GM21526 (cell line): ENCODE data around the gene TSACC.
"Not testable (repeated sequence)": the region's sequence is repeated elsewhere in the genome, so short reads cannot be mapped to it uniquely, and the experiment has no call there.

Source experiments
- ATAC-seq: cut with Tn5 transposase; IDR thresholded peaks from one replicate; pipeline ENCODE4 v1.9.1; 2021; ENCODE audit warnings: moderate library complexity; ENCODE audit not compliant: unreplicated experiment, low FRiP score

Gene TSACC

GRCh38 chr1:156338180-156338976, at the start of gene TSACC, which contains the start of gene CCT3:
Gene TSACC (plus strand): TSS chr1:156338526. CDS start chr1:156339758, 1,232 bp downstream.
Gene CCT3 (minus strand): TSS chr1:156338292. CDS start chr1:156338184, 108 bp downstream.
- peak; percentile 89 for ATAC-seq

- no peak for ATAC-seq
Measured at GRCh38 chr1:156289857-156290256, 48.5 kb upstream of the TSACC start.

GRCh38 chr1:156291226-156292061, 46.9 kb upstream of the TSACC start:
- ATAC-seq: no peak

GRCh38 chr1:156293098-156293434, 45.3 kb upstream of the TSACC start:
- ATAC-seq: no peak

GRCh38 chr1:156293895-156294294, 44.4 kb upstream of the TSACC start:
- no peak for ATAC-seq

- no peak for ATAC-seq
Measured at GRCh38 chr1:156295391-156295947, 42.9 kb upstream of the TSACC start, which contains the start of gene GLMP. Gene GLMP (minus strand): TSS chr1:156295679. CDS start chr1:156295645, 34 bp downstream.

GRCh38 chr1:156298852-156299357, 39.4 kb upstream of the TSACC start, which contains the start of gene VHLL:
Gene VHLL (minus strand): TSS chr1:156299307. CDS start chr1:156299189, 118 bp downstream.
- no peak for ATAC-seq

- ATAC-seq: no peak
Measured at GRCh38 chr1:156303241-156303640, 35.1 kb upstream of the TSACC start.

- no peak for ATAC-seq
Measured at GRCh38 chr1:156305215-156305614, 33.1 kb upstream of the TSACC start.

- no peak for ATAC-seq
Measured at GRCh38 chr1:156308078-156308477, 30.2 kb upstream of the TSACC start.

GRCh38 chr1:156310962-156311361, 27.4 kb upstream of the TSACC start:
- ATAC-seq: no peak

- ATAC-seq: no peak
Measured at GRCh38 chr1:156316909-156317308, 21.4 kb upstream of the TSACC start.

- ATAC-seq: no peak
Measured at GRCh38 chr1:156319664-156320063, 18.7 kb upstream of the TSACC start.

GRCh38 chr1:156320560-156320959, 17.8 kb upstream of the TSACC start:
- no peak for ATAC-seq

- not testable (repeated sequence) for ATAC-seq
Measured at GRCh38 chr1:156323179-156323578, 15.1 kb upstream of the TSACC start.

GRCh38 chr1:156336242-156336641, 2.1 kb upstream of the TSACC start:
- no peak for ATAC-seq

- ATAC-seq: no peak
Measured at GRCh38 chr1:156337052-156337887, 1.1 kb upstream of the TSACC start.

GRCh38 chr1:156337888-156338179, 492 bp upstream of the TSACC start:
- no peak for ATAC-seq

GRCh38 chr1:156342166-156342955, 4.0 kb downstream of the TSACC start:
- no peak for ATAC-seq
